Lower lobe of right lung (tissue), 1 donor: ENCODE data around the gene ICOSLG. TPM values are rescaled to one million over a fixed set of nuclear protein-coding genes. Genes with fewer than 3 reads are reported as not detected.

Experiments used
- total RNA-seq: library from RNA; stranded (reverse); fragmentation: NEBNext Ultra II Directional; extraction: Animal tissue kit (Norgen Biotek cat#: 25700); gene quantifications from one replicate; pipeline ENCODE4 v1.2.1, GENCODE V29; 2021
- donor health status: DM: no; HTN: yes; CAD: no; lungs with severe emphysema.

The ICOSLG gene
- total RNA-seq, 1 donor from 2014 or later, result 11.6 TPM

Other genes with a start within 250 kb of the ICOSLG start
- 47.4 TPM for gene TRAPPC10, start 228.6 kb downstream of the ICOSLG start, total RNA-seq
- 10.9 TPM for gene PWP2, start 133.5 kb downstream of the ICOSLG start, total RNA-seq
- gene GATD3, start 107.3 kb downstream of the ICOSLG start, total RNA-seq, result 37.1 TPM
- not detected for gene DNMT3L, start 21.0 kb upstream of the ICOSLG start, total RNA-seq
- gene AIRE, start 44.9 kb upstream of the ICOSLG start, total RNA-seq, result not detected
- gene PFKL, start 59.1 kb upstream of the ICOSLG start, total RNA-seq, result 106 TPM
- 20.3 TPM for gene CFAP410, start 98.4 kb upstream of the ICOSLG start, total RNA-seq
- gene TRPM2, start 112.7 kb upstream of the ICOSLG start, total RNA-seq, result 17.9 TPM
- gene LRRC3, start 214.6 kb upstream of the ICOSLG start, total RNA-seq, result 4.0 TPM